ENCODE data around the gene PRR35.
A peak's percentile ranks its signal among the peaks of the same experiment; 100 is the strongest.

The PRR35 gene

GRCh38 chr16:568401-569258 lies 8.4 kb downstream of the PRR35 start:
- H3K4me3 ChIP-seq (replicated peaks; ENCODE audit: insufficient read depth, low read length), result no peak overlapping the region
- peak overlapping the region; percentile 89 for H3K27ac ChIP-seq (replicated peaks)
- TF ChIP-seq, protein P1, sequence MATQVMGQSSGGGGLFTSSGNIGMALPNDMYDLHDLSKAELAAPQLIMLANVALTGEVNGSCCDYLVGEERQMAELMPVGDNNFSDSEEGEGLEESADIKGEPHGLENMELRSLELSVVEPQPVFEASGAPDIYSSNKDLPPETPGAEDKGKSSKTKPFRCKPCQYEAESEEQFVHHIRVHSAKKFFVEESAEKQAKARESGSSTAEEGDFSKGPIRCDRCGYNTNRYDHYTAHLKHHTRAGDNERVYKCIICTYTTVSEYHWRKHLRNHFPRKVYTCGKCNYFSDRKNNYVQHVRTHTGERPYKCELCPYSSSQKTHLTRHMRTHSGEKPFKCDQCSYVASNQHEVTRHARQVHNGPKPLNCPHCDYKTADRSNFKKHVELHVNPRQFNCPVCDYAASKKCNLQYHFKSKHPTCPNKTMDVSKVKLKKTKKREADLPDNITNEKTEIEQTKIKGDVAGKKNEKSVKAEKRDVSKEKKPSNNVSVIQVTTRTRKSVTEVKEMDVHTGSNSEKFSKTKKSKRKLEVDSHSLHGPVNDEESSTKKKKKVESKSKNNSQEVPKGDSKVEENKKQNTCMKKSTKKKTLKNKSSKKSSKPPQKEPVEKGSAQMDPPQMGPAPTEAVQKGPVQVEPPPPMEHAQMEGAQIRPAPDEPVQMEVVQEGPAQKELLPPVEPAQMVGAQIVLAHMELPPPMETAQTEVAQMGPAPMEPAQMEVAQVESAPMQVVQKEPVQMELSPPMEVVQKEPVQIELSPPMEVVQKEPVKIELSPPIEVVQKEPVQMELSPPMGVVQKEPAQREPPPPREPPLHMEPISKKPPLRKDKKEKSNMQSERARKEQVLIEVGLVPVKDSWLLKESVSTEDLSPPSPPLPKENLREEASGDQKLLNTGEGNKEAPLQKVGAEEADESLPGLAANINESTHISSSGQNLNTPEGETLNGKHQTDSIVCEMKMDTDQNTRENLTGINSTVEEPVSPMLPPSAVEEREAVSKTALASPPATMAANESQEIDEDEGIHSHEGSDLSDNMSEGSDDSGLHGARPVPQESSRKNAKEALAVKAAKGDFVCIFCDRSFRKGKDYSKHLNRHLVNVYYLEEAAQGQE (IDR thresholded peaks at IDR 0.05; ENCODE audit: insufficient replicate concordance, low read depth), result no peak
- TF ChIP-seq SPI1 (IDR thresholded peaks at IDR 0.05; ENCODE audit: borderline replicate concordance, low read depth) (no peak), CTCF (IDR thresholded peaks at IDR 0.05; ENCODE audit: insufficient read depth, low read length) (no peak), GABPA (IDR thresholded peaks at IDR 0.05; ENCODE audit: low read depth) (no peak), POLR2AphosphoS5 (IDR thresholded peaks at IDR 0.05; ENCODE audit: low read depth) (no peak)
- no peaks in the 10 kb centered on the region for H3K27me3 ChIP-seq (ENCODE audit: insufficient read depth, poor library complexity, severe bottlenecking)
- DNase-seq (ENCODE audit: low read depth in 1 of 2, low spot score in 1 of 2), result no peak

DNA sequence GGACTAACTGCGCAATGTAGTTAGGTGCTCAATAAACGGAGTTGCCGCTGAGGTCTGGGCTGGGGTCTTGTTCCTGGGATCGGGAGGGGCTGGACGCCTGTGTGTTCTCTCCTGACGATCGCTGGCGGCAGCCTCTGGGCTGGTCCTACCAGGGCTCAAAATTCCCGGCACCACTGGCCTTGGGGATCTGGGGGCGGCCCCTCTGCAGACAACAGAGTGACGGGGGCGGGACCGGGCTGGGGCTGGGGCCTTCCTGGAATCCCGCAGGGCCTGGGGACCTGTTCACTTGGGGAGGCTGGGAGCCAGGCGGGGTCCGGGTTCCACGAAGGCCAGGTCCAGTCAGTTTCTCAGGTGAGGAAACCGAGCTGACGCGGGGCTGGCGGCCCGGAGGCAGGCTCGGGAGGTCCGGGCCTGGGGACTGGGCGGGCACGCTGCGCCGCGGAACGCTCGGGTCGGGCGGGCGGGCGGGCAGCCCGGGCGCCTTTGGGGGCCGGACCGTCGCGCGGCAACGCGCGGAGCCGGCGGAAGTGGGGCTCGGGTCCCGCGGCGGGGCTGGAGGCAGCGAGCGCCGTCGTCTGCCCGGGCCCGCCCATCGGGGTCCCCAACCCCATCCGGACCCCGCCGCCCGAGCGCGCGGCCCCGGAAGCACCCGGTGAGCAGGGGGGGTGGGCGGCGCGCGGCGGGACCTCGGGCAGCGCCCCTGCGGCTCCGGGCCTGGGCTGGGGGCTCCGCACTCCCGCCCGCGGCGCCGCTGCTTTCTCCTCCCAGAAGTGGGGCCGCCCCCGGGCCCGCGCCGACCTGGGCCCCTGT lies 9.5 kb downstream of the PRR35 start, which contains the start of gene PIGQ:
TSS of gene PIGQ (plus strand) at position 524 of the 810 bp plus-strand sequence. CDS start 4,107 bp downstream, outside the sequence.
- DNase-seq (ENCODE audit: low read depth in 1 of 2, low spot score in 1 of 2), result peak; percentile 41 to 62
- H3K27ac ChIP-seq (replicated peaks), result peak within 1 kb of the TSS; percentile 89
- no peaks in the 10 kb centered on the region for H3K27me3 ChIP-seq (ENCODE audit: insufficient read depth, poor library complexity, severe bottlenecking)
- TF ChIP-seq POLR2AphosphoS5 (IDR thresholded peaks at IDR 0.05; ENCODE audit: low read depth), result no peak
- no peak for TF ChIP-seq SPI1 (IDR thresholded peaks at IDR 0.05; ENCODE audit: borderline replicate concordance, low read depth)
- peak; percentile 63 for TF ChIP-seq GABPA (IDR thresholded peaks at IDR 0.05; ENCODE audit: low read depth)
- TF ChIP-seq, protein P1 (IDR thresholded peaks at IDR 0.05; ENCODE audit: insufficient replicate concordance, low read depth), result no peak
- no peak for TF ChIP-seq CTCF (IDR thresholded peaks at IDR 0.05; ENCODE audit: insufficient read depth, low read length)
- peak within 1 kb of the TSS; percentile 89 for H3K4me3 ChIP-seq (replicated peaks; ENCODE audit: insufficient read depth, low read length)

DNA sequence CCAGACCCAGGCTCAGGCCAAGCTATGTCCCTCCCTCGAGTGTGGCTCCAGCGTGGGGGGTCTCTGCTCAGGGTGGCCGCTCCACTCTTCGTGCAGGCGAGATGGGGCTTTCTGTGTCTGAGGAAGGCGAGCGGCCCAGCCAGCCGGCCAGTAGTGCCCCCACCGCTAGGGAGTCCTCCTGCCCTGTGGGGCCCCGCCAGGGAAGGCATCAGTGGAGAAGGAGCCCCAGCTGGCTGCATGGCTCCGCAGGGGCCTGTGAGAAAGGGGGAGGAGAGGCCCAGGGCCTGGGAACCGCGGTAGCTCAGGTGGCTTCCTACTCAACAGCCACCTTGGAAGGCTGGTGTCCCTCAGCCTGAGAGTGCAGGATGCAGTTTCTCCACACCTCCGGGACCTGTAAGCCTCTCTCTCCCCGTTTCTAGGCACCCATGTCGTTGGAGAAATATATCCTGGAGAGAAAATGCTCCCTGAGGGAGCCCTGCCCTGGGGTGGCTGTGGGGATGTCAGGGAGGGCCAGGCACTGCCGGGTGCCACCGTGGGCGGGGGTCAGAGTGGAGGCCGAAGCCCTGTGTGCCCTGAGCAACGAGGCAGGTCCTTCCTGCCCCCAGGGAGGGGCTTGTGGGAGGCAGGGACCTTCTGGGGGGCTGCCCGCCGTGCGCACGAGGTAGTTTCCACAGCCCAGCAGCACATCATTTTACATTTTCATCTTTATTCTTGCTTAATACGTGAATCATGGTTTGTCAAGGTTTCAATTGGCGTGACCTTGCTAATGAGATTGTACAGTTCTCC lies 12.9 kb downstream of the PRR35 start:
- no peak for TF ChIP-seq POLR2AphosphoS5 (IDR thresholded peaks at IDR 0.05; ENCODE audit: low read depth)
- TF ChIP-seq GABPA (IDR thresholded peaks at IDR 0.05; ENCODE audit: low read depth), result no peak
- TF ChIP-seq CTCF (IDR thresholded peaks at IDR 0.05; ENCODE audit: insufficient read depth, low read length), result no peak
- TF ChIP-seq, protein P1 (IDR thresholded peaks at IDR 0.05; ENCODE audit: insufficient replicate concordance, low read depth), result no peak
- TF ChIP-seq SPI1 (IDR thresholded peaks at IDR 0.05; ENCODE audit: borderline replicate concordance, low read depth), result no peak
- no peaks in the 10 kb centered on the region for H3K27me3 ChIP-seq (ENCODE audit: insufficient read depth, poor library complexity, severe bottlenecking)
- H3K4me3 ChIP-seq (replicated peaks; ENCODE audit: insufficient read depth, low read length), result no peak overlapping the region
- no peak overlapping the region for H3K27ac ChIP-seq (replicated peaks)
- DNase-seq (ENCODE audit: low read depth in 1 of 2, low spot score in 1 of 2), result no peak
